ENCODE results near the gene TP53RK. TPM values are rescaled to one million over a fixed set of nuclear protein-coding genes. Genes with fewer than 3 reads are reported as not detected.

Gene TP53RK
- total and polyA plus RNA-seq, 2 of the 4 experiments (the other 2 are of a cell fraction) = 8.7 to 10.6 TPM

GRCh38 chr20:46666818-46667515 lies 22.3 kb downstream of the TP53RK start:
- Histone ChIP-seq H3K27ac (ENCODE audit: insufficient read depth, low read length) (no peak overlapping the region), H3K9me3 (ENCODE audit: control insufficient read depth, insufficient read depth, low read length) (peaks cover 10% of the 10 kb centered on the region), H3K79me1 (ENCODE audit: low read depth in 1 of 2, low read length in 2 of 2) (no peaks in the 10 kb centered on the region), H3K23ac (ENCODE audit: low read depth, low read length) (no peak overlapping the region), H2AK5ac (ENCODE audit: low read depth, low read length) (no peak overlapping the region), H4K8ac (ENCODE audit: low read depth in 2 of 2, low read length in 2 of 2) (no peak overlapping the region), H3K56ac (ENCODE audit: extremely low read depth, insufficient read depth, low read length) (no peak overlapping the region), H3K18ac (ENCODE audit: low read depth, low read length) (no peak overlapping the region), H4K20me1 (ENCODE audit: insufficient read depth, low read length) (no peaks in the 10 kb centered on the region), H3K4me2 (ENCODE audit: low read depth, low read length) (no peak overlapping the region), H2BK5ac (ENCODE audit: low read depth, low read length, poor library complexity, severe bottlenecking) (no peak overlapping the region), H3K9me1 (ENCODE audit: insufficient read depth, low read length) (no peaks in the 10 kb centered on the region), H3K27me3 (ENCODE audit: control insufficient read depth, insufficient read depth, low read length) (no peaks in the 10 kb centered on the region), H3K36me3 (ENCODE audit: control insufficient read depth, insufficient read depth, low read length) (no peaks in the 10 kb centered on the region; the same call in 1 of the 2 replicates), H2BK20ac (ENCODE audit: low read depth, low read length) (no peak overlapping the region), H2AFZ (replicated peaks; ENCODE audit: low read length, poor library complexity) (no peak overlapping the region), H3K9ac (ENCODE audit: low read depth, low read length) (no peak overlapping the region), H4K5ac (ENCODE audit: low read depth, low read length) (no peak overlapping the region), H3K4me3 (ENCODE audit: insufficient read depth, low read depth, low read length) (no peak overlapping the region), H2AK9ac (replicated peaks; ENCODE audit: low read depth, low read length, poor library complexity) (no peak overlapping the region), H4K91ac (ENCODE audit: insufficient read depth, low read depth, low read length) (no peak overlapping the region), H3K4me1 (ENCODE audit: control insufficient read depth, insufficient read depth, low read length) (no peaks in the 10 kb centered on the region), H2BK120ac (ENCODE audit: low read depth, low read length) (no peak overlapping the region), H2BK15ac (ENCODE audit: low read depth, low read length) (no peak overlapping the region), H3K4ac (ENCODE audit: low read depth, low read length) (no peak overlapping the region), H3K14ac (replicated peaks; ENCODE audit: low read depth, low read length) (no peak overlapping the region)
- no peak for ATAC-seq (ENCODE audit: low read depth)
- in situ Hi-C loops (cut with MboI; ENCODE audit: low sequenced_read_pairs) = no loop called here
- no TSS peak for BruUV-seq (replicated peaks)
- intact Hi-C loops (cut with micrococcal nuclease) = no loop called here
- ChIA-PET CTCF (no interaction called here), POLR2A (ENCODE audit: unreplicated experiment) (no interaction called here)
- dilution Hi-C loops (cut with HindIII; ENCODE audit: low sequenced_read_pairs, unreplicated experiment) = no loop called here
- 92% methylated on average over 2 of the region's 6 CpGs; no CpG with 5 or more reads in 1 of the 2 experiments for WGBS, 2 experiments (ENCODE audit: extremely low coverage in 2 of 2, insufficient read length in 1 of 2)
- no peak for DNase-seq
- no peak for TF ChIP-seq MAZ (IDR thresholded peaks at IDR 0.05; ENCODE audit: borderline replicate concordance, low read depth, low read length)
- TF ChIP-seq MXI1 (IDR thresholded peaks at IDR 0.05; ENCODE audit: borderline replicate concordance, low read depth, low read length) = no peak
- no peak for TF ChIP-seq SMC3 (IDR thresholded peaks at IDR 0.05; ENCODE audit: low read depth, low read length)
- TF ChIP-seq NFE2L2 (IDR thresholded peaks at IDR 0.05; ENCODE audit: low read depth, low read length) = no peak
- no peak for TF ChIP-seq MAFK (IDR thresholded peaks at IDR 0.05; ENCODE audit: low read depth, low read length)
- no peak for TF ChIP-seq POLR2A (IDR thresholded peaks at IDR 0.05; ENCODE audit: low read depth, low read length)
- TF ChIP-seq, protein P1, sequence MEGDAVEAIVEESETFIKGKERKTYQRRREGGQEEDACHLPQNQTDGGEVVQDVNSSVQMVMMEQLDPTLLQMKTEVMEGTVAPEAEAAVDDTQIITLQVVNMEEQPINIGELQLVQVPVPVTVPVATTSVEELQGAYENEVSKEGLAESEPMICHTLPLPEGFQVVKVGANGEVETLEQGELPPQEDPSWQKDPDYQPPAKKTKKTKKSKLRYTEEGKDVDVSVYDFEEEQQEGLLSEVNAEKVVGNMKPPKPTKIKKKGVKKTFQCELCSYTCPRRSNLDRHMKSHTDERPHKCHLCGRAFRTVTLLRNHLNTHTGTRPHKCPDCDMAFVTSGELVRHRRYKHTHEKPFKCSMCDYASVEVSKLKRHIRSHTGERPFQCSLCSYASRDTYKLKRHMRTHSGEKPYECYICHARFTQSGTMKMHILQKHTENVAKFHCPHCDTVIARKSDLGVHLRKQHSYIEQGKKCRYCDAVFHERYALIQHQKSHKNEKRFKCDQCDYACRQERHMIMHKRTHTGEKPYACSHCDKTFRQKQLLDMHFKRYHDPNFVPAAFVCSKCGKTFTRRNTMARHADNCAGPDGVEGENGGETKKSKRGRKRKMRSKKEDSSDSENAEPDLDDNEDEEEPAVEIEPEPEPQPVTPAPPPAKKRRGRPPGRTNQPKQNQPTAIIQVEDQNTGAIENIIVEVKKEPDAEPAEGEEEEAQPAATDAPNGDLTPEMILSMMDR (conservative IDR thresholded peaks at IDR 0.05; ENCODE audit: low read depth, low read length) = no peak
- no peak for TF ChIP-seq RAD21 (IDR thresholded peaks at IDR 0.05; ENCODE audit: low read length)
- no peak for TF ChIP-seq RCOR1 (IDR thresholded peaks at IDR 0.05; ENCODE audit: insufficient replicate concordance, low read length)
- no peak for TF ChIP-seq FOS (IDR thresholded peaks at IDR 0.05; ENCODE audit: low read depth, low read length)
- no peak for TF ChIP-seq ELK1 (IDR thresholded peaks at IDR 0.05; ENCODE audit: borderline replicate concordance, low read depth, low read length)

Measured in IMR-90 (cell line).